Peyer's patch (tissue), 4 donors: Measurements from ENCODE around the gene CERT1. TPM values are rescaled to one million over a fixed set of nuclear protein-coding genes. Genes with fewer than 3 reads are reported as not detected.
"Not testable (repeated sequence)": the region's sequence is repeated elsewhere in the genome, so short reads cannot be mapped to it uniquely, and the experiment has no call there.

Experiments
- DNase-seq, 3 donors: peaks; one replicate each; pipeline ENCODE4 v3.0.0-alpha.2; 2017 to 2019
- H3K27ac ChIP-seq, 4 donors: fragments of 200-600 bp; sonication (generic); one replicate each; pipeline ENCODE4 v1.5.1; 2016 to 2019
- H3K27me3 ChIP-seq, 2 donors: fragments of 200-600 bp; sonication (generic); one replicate each; pipeline ENCODE4 v1.5.1; 2019
- H3K36me3 ChIP-seq, 3 donors: fragments of 200-600 bp; sonication (generic); one replicate each; pipeline ENCODE4 v1.5.1; 2016 to 2019
- H3K4me1 ChIP-seq, 4 donors: fragments of 200-600 bp; sonication (generic); one replicate each; pipeline ENCODE4 v1.5.1; 2016 to 2019
- H3K4me3 ChIP-seq, 4 donors: fragments of 200-600 bp; sonication (generic); 1 replicate in 3 of 4; 2 replicates in 1 of 4; pipeline ENCODE4 v1.5.1; 2016 to 2019; ENCODE audit warnings: mild to moderate bottlenecking in 1 of 4
- H3K9me3 ChIP-seq, 4 donors: fragments of 200-600 bp; sonication (generic); one replicate each; pipeline ENCODE4 v1.5.1; 2016 to 2019; ENCODE audit warnings: mild to moderate bottlenecking in 1 of 4
- POLR2A ChIP-seq, 2 donors: fragments of 450-650 bp; IDR thresholded peaks; one replicate each; pipeline ENCODE4 v1.5.1; 2017; ENCODE audit warnings: antibody characterized with exemption in 2 of 2, mild to moderate bottlenecking in 2 of 2, moderate library complexity in 2 of 2
- total RNA-seq, 4 donors: library from RNA; depleted of rRNA; stranded (reverse); fragments of >200 nt; gene quantifications; one replicate each; pipeline ENCODE4 v1.1.0, GENCODE V29; 2016
- TF ChIP-seq, protein P1 (sequence below), 6 experiments: fragments of 450-650 bp in 4 of 6; fragments of 200-600 bp in 2 of 6; sonication (generic) in 1 of 6; IDR thresholded peaks; one replicate each; pipeline ENCODE4 v1.5.1; 2017 to 2019; ENCODE audit warnings: antibody characterized with exemption in 6 of 6, mild to moderate bottlenecking in 3 of 6, moderate library complexity in 1 of 6

Gene CERT1
- total RNA-seq, 4 donors from 2014 or later = 32.2 to 52.0 (median 39.6) TPM

DNA sequence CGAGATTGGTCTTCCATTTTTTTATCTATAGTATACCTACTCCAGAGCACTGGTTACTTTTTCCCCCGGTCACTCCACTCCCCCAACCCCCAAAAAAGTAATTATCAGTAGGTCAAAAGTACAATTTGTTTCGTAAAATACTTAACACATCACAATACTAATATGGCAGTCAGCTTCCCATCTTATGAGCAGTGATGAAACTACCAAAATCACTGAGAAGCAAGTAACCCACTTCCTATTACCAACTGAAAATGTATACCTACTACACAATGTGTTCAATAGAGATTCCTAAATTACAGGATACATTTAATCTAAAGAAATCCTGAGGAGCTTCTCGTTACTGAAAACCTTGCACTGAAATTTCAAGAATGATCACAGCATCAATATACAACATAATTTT is 1.9 kb downstream of the CERT1 start:
- Histone ChIP-seq H3K4me3 (peak overlapping the region in 3 of 4 donors; percentile 70 to 87 (median 83)), H3K27me3 (no peaks in the 10 kb centered on the region), H3K27ac (no peak overlapping the region), H3K9me3 (no peaks in the 10 kb centered on the region), H3K36me3 (peaks cover 0 to 6% (median 0%) of the 10 kb centered on the region in 3 donors), H3K4me1 (peaks cover 0 to 30% (median 3%) of the 10 kb centered on the region in 4 donors)
- no peak for DNase-seq
- TF ChIP-seq, protein P1, sequence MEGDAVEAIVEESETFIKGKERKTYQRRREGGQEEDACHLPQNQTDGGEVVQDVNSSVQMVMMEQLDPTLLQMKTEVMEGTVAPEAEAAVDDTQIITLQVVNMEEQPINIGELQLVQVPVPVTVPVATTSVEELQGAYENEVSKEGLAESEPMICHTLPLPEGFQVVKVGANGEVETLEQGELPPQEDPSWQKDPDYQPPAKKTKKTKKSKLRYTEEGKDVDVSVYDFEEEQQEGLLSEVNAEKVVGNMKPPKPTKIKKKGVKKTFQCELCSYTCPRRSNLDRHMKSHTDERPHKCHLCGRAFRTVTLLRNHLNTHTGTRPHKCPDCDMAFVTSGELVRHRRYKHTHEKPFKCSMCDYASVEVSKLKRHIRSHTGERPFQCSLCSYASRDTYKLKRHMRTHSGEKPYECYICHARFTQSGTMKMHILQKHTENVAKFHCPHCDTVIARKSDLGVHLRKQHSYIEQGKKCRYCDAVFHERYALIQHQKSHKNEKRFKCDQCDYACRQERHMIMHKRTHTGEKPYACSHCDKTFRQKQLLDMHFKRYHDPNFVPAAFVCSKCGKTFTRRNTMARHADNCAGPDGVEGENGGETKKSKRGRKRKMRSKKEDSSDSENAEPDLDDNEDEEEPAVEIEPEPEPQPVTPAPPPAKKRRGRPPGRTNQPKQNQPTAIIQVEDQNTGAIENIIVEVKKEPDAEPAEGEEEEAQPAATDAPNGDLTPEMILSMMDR (IDR thresholded peaks at IDR 0.05) = no peak
- TF ChIP-seq POLR2A (IDR thresholded peaks at IDR 0.05) = no peak

GRCh38 chr5:75507841-75508240 is 3.6 kb downstream of the CERT1 start:
- Histone ChIP-seq H3K36me3 (peaks cover 0 to 6% (median 0%) of the 10 kb centered on the region in 3 donors), H3K27ac (no peak overlapping the region), H3K4me1 (peaks cover 0 to 15% (median 3%) of the 10 kb centered on the region in 4 donors), H3K4me3 (no peak overlapping the region), H3K27me3 (no peaks in the 10 kb centered on the region), H3K9me3 (no peaks in the 10 kb centered on the region)
- no peak for DNase-seq
- TF ChIP-seq POLR2A (IDR thresholded peaks at IDR 0.05) = no peak
- TF ChIP-seq, protein P1 (IDR thresholded peaks at IDR 0.05) = no peak

DNA sequence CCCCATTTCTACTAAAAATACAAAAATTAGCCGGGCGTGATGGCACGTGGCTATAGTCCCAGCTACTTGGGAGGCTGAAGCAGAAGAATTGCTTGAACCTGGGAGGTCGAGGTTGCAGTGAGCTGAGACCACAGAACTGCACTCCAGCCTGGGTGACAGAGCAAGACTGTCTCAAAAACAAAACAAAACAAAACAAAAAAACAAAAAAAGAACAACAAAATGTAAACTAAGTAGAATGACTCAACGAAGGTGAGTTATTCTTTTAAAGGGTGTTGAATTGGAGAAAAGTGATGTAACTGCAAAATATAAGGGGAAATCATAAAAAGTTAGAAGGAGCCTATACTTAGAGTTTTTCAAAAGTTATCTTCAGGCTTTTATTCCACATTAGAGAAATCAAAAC is 6.3 kb downstream of the CERT1 start:
- DNase-seq, H3K27me3 ChIP-seq, H3K9me3 ChIP-seq: not testable (repeated sequence)

DNA sequence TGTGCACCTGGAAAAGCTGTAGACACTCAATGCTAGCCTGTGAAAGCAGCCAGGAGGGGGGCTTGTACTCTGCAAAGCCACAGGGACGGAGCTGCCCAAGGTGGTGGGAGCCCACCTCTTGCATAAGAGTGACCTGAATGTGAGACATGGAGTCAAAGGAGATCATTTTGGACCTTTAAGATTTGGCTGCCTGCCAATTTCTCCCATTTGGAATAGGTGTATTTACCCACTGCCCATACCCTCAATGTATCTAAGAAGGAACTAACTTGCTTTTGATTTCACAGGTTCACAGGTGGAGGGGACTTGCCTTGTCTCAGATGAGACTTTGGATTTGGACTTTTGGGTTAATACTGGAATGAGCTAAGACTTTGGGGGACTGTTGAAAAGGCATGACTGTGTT is 12.6 kb downstream of the CERT1 start:
- H3K27me3 ChIP-seq, H3K9me3 ChIP-seq, H3K4me3 ChIP-seq, H3K27ac ChIP-seq, DNase-seq, H3K4me1 ChIP-seq: not testable (repeated sequence)
- peaks cover 0 to 13% (median 0%) of the 10 kb centered on the region in 3 donors for H3K36me3 ChIP-seq

More for the DNA sequence above, 6.3 kb downstream of the CERT1 start:
- H3K36me3 ChIP-seq, H3K27ac ChIP-seq, H3K4me3 ChIP-seq: not testable (repeated sequence)
- peaks cover 0 to 11% (median 0%) of the 10 kb centered on the region in 4 donors for H3K4me1 ChIP-seq

GRCh38 chr5:75498208-75498777 is 13.1 kb downstream of the CERT1 start:
- Histone ChIP-seq H3K27ac (no peak overlapping the region), H3K36me3 (peaks cover 0 to 13% (median 0%) of the 10 kb centered on the region in 3 donors), H3K9me3 (no peaks in the 10 kb centered on the region), H3K27me3 (no peaks in the 10 kb centered on the region), H3K4me1 (no peaks in the 10 kb centered on the region), H3K4me3 (no peak overlapping the region)
- DNase-seq = no peak
- TF ChIP-seq, protein P1 (IDR thresholded peaks at IDR 0.05) = no peak
- no peak for TF ChIP-seq POLR2A (IDR thresholded peaks at IDR 0.05)

DNA sequence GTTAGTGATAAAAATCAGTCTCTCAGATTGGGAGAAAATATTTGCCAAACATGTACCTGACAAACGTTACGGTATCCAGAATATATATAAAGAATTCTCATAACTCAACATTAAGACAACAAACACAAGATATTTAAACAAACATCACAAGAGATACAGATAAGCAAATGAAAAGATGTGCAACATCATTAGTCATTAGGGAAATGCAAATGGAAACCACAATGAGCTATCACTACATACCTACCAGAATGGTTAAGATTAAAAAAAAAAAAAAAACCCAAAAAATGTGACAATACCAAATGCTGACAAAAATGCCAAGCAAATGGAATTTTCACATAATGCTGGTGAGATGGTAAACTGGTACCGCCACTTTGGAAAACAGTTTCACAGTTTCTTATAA is 15.4 kb downstream of the CERT1 start:
- DNase-seq = no peak
- Histone ChIP-seq H3K36me3 (peaks cover 0 to 27% (median 0%) of the 10 kb centered on the region in 3 donors), H3K4me3 (no peak overlapping the region), H3K27ac (no peak overlapping the region), H3K27me3 (no peaks in the 10 kb centered on the region), H3K9me3 (no peaks in the 10 kb centered on the region), H3K4me1 (no peaks in the 10 kb centered on the region)
- TF ChIP-seq, protein P1 (IDR thresholded peaks at IDR 0.05) = no peak
- TF ChIP-seq POLR2A (IDR thresholded peaks at IDR 0.05) = no peak

- no peaks in the 10 kb centered on the region for H3K9me3 ChIP-seq
- H3K4me1 ChIP-seq = no peaks in the 10 kb centered on the region
- H3K4me3 ChIP-seq = no peak overlapping the region
- no peak for TF ChIP-seq POLR2A (IDR thresholded peaks at IDR 0.05)
- TF ChIP-seq, protein P1 (IDR thresholded peaks at IDR 0.05) = no peak
- H3K27me3 ChIP-seq = no peaks in the 10 kb centered on the region
- no peak overlapping the region for H3K27ac ChIP-seq
- DNase-seq = no peak
- H3K36me3 ChIP-seq = peaks cover 0 to 15% (median 0%) of the 10 kb centered on the region in 3 donors
Observed at GRCh38 chr5:75491621-75492020, 19.8 kb downstream of the CERT1 start.

- not testable (repeated sequence) for H3K4me3 ChIP-seq, H3K27me3 ChIP-seq, H3K4me1 ChIP-seq, H3K27ac ChIP-seq, H3K9me3 ChIP-seq, DNase-seq
- H3K36me3 ChIP-seq = peaks cover 0 to 15% (median 0%) of the 10 kb centered on the region in 3 donors
Observed at GRCh38 chr5:75489847-75490246, 21.6 kb downstream of the CERT1 start.
